ENCODE results near the gene PCBP3. TPM values are rescaled to one million over a fixed set of nuclear protein-coding genes. Genes with fewer than 3 reads are reported as not detected.

The PCBP3 gene
- total RNA-seq, 1 donor: 7.0 TPM

DNA sequence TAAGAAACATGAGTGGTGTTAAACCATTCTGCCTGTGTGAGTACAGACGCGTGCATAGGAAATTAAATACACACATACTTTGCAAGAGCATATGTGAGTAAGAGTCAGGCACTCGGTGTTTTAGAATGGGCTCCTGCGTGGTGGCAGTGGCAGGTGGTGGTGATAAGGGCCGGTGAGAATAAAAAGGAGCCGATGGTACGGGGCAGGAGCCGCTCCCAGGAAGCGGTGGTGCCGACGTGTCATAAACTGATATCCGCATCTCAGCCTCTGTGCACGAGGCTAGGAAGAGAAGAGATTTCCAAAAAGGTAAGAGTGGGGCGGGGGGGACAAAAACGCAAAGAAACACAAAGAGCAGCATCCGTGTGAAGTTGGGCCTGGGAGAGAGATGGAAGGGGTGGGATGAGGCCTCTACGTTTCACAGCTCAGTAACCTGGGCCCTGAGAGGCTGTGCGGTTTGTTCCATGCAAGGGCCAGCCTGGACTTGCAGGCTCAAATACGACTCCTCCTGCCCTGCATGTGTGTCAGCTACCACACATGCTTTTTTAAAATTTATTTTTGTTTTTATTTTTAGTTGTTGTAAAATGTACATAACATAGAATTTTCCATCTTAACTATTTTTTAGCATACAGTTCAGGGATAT is 210.3 kb downstream of the PCBP3 start:
- DNase-seq (ENCODE audit: low read depth in 2 of 3, low spot score in 2 of 3): no peak

DNA sequence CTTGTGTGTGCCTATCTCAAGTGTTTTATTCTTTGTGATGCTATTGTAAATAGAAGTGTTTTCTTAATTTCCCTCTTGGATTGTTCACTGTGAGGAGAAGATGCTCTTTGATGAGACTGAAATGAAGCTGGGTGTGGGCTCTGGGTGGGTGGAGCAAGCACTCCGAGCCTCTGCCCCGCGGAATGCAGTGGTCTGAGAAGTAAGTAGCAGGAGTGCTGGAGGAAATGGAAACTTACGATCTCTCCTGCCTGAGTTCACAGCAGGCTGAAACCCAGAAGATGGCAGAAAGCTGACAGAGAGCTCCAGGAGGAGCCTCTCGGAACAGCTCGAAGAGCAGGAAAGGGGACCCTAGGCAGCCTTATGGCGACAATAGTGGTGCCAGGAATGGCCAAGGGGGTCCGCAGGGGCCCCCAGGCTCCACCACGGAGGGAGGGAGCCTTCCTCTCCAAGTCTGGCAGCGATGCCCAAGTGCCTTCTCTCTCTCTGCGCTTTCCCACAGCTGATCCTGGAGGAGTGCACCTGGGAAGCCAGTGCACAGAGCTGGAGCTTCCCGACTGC is 211.2 kb downstream of the PCBP3 start:
- DNase-seq (ENCODE audit: low read depth in 2 of 3, low spot score in 2 of 3): no peak

DNA sequence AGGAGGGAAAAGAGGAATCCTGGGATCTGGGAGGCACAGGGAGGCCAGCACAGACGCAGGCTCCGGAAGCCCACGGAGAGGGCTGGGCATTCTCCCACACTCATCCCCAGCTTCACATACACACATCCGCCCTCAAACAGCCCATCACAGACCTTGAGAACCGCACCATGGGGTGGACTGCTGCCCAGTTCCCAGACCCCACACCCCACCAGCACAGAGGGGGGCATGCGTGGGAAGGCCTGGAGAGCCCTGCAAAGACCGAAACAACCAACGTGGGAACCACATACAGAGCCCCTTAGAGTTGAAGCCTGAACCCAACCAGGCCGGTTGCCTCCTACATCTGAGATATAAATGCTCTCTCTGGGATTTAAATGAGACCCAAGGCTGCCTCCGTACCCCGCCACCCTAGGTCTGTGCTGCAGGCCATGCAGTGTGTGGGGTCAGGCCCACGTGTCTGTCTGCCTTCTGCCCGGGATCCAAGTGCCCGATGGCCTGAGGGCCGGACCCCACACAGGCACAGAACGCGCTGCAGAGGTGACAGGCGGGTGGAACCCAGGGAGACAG is 211.8 kb downstream of the PCBP3 start:
- no peak for DNase-seq (ENCODE audit: low read depth in 2 of 3, low spot score in 2 of 3)

DNA sequence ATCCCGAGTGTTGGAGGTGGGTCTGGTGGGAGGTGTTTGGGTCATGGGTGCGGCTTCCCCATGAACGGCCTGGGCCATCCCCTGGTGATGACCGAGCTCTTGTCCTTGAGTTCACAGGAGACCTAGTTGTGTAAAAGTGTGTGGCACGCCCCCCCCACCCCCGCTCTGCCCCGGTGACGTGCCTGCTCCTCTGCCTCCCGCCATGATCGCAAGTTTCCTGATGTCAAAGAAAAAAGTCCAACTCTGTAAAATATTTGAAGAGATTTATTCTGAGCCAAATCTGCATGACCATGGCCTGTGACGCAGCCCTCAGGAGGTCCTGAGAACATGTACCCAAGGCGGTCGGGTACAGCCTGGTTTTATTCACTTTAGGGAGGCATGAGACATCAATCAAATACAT is 212.9 kb downstream of the PCBP3 start:
- DNase-seq (ENCODE audit: low read depth in 2 of 3, low spot score in 2 of 3): no peak

DNA sequence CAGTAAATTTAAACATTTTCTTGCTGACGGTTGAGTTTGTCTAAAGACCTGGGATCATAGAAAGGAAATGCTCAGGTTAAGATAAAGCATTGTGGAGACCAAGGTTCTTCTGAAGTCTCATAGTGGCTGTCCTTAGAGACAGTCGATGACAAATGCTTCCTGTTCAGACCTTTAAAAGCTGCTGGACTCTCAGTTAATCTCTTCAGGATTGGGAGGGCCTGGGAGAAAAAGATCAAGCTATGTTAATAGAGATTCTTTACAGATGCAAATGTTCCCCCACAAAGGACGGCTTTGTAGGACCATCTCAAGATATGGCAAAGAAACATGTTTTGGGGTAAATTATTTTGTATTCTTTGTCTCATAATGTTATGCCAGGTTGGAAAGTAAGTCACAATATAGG is 213.4 kb downstream of the PCBP3 start:
- DNase-seq (ENCODE audit: low read depth in 2 of 3, low spot score in 2 of 3): no peak

DNA sequence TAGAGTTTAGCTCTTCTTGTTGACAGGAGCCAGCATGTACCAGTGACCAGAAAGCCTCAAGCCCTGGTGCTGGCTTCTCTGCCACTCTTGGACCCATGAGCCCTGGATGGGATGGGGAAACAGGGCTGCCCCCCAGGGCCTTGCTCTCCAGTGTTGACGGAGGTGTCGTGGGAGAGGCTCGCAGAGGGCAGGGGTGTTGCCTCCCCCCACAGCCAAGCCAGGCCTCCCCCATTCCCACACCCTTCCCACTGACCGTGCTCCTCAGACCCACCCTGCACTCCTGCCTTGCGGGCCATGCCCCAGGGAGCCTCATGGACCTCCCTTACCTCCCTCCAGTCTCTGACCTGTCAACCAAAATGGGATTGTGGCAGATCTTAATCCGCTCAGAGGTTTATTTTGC is 214.2 kb downstream of the PCBP3 start:
- DNase-seq (ENCODE audit: low read depth in 2 of 3, low spot score in 2 of 3): no peak

DNA sequence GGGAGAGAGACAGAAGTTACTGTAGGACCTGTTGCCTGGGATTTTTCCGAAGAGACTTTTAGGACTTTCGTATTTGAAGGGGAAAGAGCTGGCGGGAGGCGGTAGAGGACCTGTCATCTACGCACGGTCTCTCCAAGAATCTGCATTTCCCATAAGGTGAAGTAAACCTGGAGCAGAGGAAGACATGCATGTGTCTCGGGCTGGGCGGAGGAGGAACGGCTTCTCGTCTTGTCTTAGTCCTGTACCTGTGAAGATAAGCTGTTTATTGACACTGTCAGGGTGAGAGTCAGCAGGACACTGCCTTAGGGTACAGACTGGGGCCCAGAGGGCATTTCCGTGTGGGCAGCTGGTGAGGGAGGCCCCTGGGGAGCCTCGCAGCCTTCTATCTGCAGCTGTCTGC is 214.7 kb downstream of the PCBP3 start:
- DNase-seq (ENCODE audit: low read depth in 2 of 3, low spot score in 2 of 3): no peak

DNA sequence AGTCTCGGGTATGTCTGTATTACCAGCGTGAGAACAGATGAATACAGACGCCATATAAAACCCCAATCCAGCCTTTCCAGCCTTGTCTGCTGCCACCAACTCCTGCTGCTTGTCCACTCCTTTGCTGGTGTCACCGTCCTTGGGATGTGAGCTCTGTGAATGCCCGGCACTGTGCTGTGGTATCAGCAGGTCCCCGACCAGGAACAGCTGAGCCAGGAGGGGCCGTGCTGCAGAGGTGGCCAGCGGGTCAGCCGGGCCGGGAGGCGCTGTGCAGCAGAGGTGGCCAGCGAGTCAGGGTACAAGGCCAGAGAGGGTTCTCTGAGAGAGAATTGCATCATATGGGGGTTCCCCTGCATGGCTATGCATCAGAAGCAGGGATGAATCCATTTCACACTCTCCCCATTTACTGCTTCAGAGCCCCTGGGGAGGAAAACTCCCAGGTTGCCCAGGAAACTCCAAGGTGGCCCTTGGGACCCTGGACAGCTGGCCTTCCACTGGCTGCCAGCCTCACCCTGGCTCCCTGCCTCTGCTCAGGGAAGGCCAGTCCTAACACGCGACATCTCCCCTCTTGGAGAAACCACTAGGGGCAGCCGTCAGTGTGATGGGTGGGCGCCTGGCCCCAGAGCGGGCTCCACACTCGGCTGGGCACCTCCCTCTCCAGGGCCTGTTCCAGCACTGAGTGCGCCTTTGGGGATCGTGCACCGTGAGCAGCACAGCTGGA is 215.7 kb downstream of the PCBP3 start:
- DNase-seq (ENCODE audit: low read depth in 2 of 3, low spot score in 2 of 3): no peak

DNA sequence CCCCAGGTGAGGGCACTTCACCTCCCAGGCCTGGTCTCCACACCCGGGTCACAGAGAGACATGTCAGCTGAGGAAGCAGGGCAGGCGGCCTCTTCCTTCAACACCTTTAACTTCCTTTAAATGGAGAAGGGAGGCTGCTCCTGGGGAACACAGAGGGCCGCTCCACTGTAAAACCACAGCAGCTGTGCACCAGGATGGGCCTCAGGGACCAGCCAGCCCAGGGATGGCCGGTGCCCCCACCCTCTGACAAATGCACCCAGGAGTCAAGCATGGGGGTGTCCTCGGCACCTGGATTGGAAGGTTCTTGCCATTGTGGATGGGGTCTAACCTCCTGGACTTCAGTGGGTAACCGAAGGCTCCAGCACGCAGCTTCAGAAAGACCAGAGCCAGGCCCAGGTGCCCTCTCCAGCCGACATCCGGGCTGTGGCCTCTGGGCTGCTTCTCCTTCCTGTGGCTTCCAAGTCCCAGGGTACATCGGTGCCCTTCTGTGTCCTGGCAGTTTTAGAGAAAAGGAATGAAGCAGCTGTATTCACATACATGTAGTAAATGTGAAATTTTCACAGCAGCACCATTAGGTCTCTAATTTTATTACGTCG is 216.3 kb downstream of the PCBP3 start:
- no peak for DNase-seq (ENCODE audit: low read depth in 2 of 3, low spot score in 2 of 3)

DNA sequence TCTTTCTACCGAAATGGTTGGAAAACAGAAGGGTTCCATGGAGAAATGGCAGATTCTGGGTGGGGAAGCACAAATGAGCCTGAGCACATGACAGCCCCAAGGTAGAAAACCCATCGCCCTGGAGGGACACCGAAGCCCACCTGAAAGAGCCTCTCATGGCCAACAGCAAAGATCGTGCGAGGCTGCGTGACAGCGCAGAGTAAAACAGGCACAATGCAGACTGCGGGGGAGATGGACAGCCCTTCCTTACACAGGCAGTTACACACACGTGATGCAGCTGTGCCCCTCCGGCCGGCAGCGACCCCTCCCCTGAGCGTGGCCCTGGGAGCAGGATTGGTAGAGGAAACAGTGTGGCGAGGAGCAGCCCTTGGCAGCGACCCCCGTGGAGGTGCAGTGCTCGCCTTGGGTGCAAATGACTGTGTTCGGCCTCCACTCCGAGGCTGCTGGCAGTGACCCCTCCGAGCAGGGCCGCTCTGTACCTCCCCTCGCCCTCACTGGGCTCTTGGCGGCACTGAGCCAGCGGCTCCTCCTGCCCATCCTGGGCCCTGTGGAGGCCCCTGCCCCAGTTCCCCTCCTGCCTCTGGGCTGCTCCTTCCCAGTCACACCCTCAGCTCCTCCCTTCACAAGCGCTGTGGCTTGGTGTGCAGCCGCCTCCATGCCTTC is 217.1 kb downstream of the PCBP3 start:
- no peak for DNase-seq (ENCODE audit: low read depth in 2 of 3, low spot score in 2 of 3)

DNA sequence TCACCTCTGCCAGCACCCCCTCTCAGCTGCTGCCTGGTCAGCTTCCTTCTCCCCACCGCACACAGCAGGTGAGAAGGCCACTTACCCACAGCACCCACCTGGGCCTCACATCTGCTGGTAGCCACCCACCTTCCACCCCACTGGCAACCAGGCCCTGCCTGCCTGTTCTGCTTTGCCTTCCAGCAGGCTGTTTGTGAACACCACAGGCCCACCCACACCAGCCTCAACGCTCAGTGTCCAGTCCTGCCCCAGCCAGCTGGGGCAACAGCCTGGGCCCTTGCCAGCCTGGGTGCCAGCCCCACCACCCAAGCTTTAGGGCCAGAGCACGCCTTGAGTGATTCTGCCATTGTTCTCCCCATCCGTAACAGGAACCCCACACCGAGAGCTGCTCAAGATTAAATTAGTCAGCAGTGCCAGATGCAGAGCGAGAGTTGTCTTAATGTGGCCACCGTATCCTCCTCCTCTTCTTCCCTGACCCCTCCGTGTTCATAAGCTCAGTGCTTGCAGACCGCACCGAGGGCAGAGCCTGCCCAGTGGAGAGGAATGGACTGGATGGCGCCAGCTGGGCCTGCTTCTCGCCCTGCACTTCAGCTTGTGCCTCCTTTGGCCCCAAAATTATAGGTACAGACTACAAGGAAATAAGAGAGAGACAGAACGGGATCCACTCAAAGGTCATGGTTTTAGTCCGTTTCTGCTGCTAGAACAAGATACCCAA is 217.8 kb downstream of the PCBP3 start:
- DNase-seq (ENCODE audit: low read depth in 2 of 3, low spot score in 2 of 3): no peak

DNA sequence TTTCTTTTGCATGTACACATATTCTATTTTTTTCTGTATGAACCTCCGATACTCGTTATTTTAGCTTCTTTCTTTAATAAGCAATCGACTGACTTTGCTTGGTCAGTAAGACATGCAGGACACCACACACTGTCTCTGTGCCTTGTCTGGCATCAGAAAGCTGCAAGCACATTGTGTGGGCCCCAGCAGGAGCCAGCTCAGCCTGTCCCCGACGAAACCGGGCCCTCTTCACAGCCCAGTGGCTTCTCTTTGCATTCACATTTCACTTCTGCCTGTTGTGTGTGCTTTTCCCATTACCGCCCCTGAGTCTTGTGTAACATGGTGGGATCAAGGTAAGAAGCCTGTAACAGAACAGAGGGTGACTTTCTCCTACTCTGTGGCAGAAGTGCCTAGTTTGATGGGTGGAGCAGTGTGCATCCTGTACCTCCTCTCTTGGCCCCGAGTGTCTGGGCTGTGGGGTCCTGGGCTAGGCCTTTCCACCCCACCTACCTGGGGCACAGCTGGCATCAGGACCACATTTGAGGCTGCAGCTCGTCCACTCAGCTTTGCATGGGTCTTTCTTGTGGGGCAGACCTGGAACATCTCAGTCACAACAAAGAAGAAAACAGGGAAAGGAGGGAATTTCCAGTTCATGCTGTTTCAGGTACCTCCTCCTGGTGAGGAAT is 219.2 kb downstream of the PCBP3 start:
- no peak for DNase-seq (ENCODE audit: low read depth in 2 of 3, low spot score in 2 of 3)

DNA sequence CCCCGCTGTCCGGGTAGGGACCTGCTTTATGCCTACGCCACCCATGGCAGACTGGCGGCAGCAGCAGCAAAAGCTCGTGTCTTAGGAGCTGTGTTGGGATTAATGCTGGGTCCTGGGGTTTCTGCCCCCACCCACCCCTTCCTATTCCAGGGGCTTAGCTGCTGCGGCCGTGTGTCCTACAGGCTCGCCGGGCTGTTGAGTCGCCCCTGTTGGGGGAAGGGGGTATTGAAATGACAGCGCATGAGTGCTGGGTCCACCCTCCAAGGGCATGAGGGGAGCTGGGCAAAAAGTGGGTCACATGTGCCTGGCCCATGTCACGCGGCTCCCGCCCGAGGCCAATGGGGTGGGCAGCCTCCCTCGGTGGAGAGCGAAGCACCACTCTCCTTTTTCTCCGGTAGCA is 219.7 kb downstream of the PCBP3 start:
- no peak for DNase-seq (ENCODE audit: low read depth in 2 of 3, low spot score in 2 of 3)

DNA sequence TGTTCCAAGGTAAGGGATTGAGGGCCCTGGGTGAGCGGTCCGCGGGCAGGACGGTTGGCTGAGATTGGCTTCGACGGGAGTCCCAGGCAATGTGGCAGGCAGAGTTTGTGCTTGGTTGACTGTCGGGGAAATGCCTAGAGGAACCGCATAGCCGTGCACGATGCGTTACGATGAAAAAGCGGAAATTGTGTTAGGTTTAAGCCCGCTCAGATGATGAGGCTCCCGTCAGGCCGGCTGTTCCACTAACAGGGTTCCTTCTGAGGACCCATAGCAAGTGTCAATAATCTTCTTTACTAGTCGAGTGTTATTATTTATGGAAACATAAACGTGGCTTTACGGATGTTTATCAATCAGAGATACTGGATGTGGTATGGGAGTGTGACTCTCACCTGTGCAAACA is 220.2 kb downstream of the PCBP3 start:
- DNase-seq (ENCODE audit: low read depth in 2 of 3, low spot score in 2 of 3): no peak

DNA sequence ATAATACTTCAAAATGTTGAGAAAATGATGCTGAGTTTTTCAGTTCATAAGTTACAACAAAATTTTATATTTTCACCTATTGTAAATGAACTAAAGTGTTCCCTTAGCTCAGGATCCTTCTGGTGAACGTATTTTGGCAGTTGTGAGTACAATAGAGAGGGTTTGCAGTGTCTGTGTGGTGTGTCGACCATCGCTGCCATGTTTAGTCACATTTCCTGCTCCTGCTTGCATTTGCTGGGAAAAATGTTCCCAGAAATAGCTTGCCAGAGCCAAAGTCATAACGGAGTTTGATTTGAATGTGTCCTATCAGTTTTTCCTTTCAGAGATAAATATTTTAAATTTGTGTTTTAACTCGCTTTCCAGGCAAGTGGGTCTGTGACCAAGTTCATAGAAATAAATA is 220.9 kb downstream of the PCBP3 start:
- DNase-seq (ENCODE audit: low read depth in 2 of 3, low spot score in 2 of 3): no peak

DNA sequence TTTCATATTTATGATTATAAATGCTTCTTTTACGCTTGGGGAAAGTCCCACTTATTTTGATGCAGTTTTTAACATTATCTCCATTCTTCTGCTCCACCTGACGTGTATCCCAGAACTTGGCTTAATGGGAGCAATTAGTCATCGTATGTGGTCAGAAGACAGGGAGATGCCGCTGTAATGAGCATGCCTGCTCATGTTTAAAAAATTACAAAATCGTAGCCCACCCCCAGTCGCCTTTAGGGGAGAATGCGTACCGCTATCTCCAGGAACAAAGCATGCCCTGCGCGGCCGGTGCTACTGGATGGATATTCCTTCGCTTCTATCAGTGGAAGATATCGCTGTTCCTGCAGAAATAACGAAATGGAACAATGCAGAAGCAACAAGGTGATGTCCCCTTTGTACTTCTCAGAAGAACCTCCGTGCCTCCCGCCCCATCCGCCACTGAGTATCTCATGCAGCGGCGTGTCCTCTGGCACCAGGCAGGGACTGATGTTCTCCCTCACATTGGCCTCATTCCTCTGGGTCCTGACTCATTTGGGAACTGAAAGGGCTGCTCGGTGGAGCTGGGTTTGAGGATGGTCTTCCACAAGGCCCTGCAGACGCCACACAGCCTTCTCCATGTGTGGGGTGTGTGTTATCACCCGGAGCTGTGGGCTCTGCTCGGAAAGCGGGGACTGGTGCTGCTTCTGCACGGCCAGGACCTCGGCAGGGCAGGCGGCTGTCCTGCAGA is 221.7 kb downstream of the PCBP3 start:
- DNase-seq (ENCODE audit: low read depth in 2 of 3, low spot score in 2 of 3): no peak

DNA sequence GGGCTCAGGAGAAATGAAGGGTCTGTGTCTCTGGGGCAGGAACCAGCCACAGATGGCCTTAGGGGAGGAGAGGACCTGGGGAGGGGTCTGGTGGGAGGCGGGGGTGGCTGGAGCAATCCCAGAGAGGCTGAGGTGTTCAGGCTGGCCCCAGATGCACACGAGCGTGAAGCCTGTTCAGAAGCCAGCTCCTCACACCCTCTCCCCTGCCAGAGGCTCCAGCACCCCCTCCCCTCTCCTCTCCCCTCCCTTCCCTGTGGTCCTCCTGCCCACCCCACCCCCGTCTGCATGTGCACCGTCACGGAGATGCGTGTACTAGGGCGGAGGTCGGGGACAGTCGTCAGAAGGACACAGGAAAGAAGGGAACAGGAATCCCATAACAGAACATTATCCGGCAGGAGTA is 223.0 kb downstream of the PCBP3 start:
- DNase-seq (ENCODE audit: low read depth in 2 of 3, low spot score in 2 of 3): no peak

DNA sequence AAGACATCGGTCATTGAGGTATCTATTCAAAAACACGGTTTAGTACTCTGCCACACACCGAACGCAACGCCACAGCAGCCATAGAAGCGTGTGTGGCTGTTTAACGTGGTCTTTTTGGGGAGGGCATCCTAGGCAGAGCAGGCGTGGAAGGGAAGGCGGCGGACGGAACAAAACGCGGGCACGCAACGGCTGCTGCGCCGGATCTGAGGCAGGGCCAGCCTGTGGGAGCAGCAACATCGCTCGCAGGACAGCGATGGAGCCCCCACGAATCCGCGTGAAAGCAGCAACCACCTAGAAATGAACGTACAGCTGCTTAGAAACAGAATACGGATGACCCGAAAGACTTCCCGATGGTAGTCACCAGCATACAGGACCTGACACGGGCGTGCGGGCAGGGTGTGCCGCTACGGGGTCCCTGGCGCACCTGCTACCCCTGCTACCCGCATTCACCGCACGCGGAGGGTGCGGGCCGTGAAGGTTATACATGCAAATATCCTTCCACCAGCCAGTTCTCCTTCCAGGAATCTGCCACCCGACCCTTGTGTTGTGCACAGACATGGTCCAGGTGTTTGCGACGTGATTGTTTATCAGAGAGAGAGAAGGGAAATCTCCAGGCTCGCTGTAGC is 223.6 kb downstream of the PCBP3 start:
- no peak for DNase-seq (ENCODE audit: low read depth in 2 of 3, low spot score in 2 of 3)

DNA sequence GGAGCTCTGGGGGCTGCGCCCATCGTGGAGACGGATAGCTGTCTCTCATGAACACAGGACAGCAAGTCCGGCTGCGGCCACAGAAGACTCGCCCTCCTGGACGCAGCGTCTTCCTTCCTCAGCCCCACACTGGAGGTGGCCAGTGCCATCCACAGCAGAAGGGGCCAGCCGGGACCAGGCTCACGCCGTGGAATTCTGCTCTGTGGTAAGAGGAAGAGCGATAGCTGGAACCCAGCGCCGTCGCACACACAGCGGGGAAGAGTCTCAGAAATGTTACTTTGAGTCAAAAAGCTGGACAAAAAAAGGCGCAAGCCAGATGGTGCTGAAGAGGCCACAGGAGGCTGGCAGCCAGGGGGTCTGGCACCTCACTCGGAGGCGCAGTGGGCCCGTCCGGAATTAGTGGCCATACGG is 224.2 kb downstream of the PCBP3 start:
- DNase-seq (ENCODE audit: low read depth in 2 of 3, low spot score in 2 of 3): no peak
